Left ventricle myocardium inferior (tissue), 1 donor: ENCODE data around the gene IL24. TPM values are rescaled to one million over a fixed set of nuclear protein-coding genes. Genes with fewer than 3 reads are reported as not detected.

Experiments
- DNase-seq: peaks from one replicate; pipeline ENCODE4 v3.0.0-alpha.2; 2020
- H3K27ac ChIP-seq: fragments of 200-600 bp; replicated peaks from 2 replicates; pipeline ENCODE4 v1.8.0; 2021
- H3K27me3 ChIP-seq: fragments of 200-600 bp; 2 replicates; pipeline ENCODE4 v1.8.0; 2021; ENCODE audit warnings: low read depth
- H3K36me3 ChIP-seq: fragments of 200-600 bp; 2 replicates; pipeline ENCODE4 v1.8.0; 2021
- H3K4me1 ChIP-seq: fragments of 200-600 bp; 2 replicates; pipeline ENCODE4 v1.8.0; 2021
- H3K4me3 ChIP-seq: fragments of 200-600 bp; 2 replicates; pipeline ENCODE4 v1.8.0; 2021; ENCODE audit warnings: mild to moderate bottlenecking, moderate library complexity
- H3K9me3 ChIP-seq: fragments of 200-600 bp; replicated peaks from 2 replicates; pipeline ENCODE4 v1.8.0; 2021
- intact Hi-C: fragments of 100-400 bp; cut with micrococcal nuclease; formaldehyde crosslinking; loops from one replicate; pipeline ENCODE4 v1.11.0; 2022
- total RNA-seq: library from RNA; stranded (reverse); fragmentation: NEBNext Ultra II Directional; extraction: Animal tissue kit (Norgen Biotek cat#: 25700); gene quantifications from one replicate; pipeline ENCODE4 v1.2.1, GENCODE V29; 2021
- TF ChIP-seq, protein P1 (sequence below): fragments of 200-600 bp; IDR thresholded peaks from 2 replicates; pipeline ENCODE4 v1.8.0; 2021; ENCODE audit warnings: antibody characterized with exemption, mild to moderate bottlenecking, borderline replicate concordance
- donor health status: DM: no; HTN: yes; CAD: no; lungs with severe emphysema.

Gene IL24
- total RNA-seq, 1 donor from 2014 or later, result not detected

DNA sequence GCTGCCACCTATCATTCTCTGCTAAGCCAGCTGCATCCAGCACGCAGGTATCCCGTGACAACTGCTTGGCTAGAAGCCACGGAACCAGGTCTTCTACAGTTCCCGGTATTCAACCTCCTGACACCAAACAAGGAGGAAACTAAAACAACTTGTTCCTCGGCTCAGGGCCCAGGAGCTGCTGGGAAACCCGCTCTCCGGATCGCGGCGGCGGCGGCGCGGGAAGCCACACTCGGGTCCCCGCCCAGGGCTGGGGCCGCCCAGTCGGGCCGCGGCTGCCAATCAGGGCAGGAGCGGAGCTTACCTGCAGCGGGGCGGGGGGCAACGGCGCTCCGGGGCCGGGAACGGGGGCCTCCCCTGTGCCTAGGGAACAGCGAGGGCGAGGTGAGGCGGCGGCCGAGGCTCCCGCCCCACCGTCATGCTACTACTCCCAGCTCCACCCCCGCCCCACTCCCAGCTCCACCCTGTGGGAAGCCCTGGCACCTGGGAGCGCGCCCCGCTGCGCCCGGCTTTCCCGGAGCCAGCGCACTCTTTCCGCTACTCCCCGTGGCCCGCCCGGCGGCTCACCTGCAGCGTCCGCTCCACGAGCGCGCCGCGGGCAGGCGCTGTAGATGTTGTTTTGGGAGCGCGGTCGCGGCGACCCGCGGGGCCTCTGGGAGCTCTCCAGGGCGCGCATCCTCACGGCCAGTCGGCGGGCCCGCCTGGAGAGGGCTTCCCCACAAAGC is 12.1 kb downstream of the IL24 start:
- intact Hi-C loops, result no loop called here
- Histone ChIP-seq H3K9me3 (no peaks in the 10 kb centered on the region), H3K27me3 (peaks cover 46% of the 10 kb centered on the region), H3K27ac (peak overlapping the region; percentile 58), H3K4me3 (peak overlapping the region; percentile 70), H3K36me3 (no peaks in the 10 kb centered on the region), H3K4me1 (peaks cover 20% of the 10 kb centered on the region)
- TF ChIP-seq, protein P1, sequence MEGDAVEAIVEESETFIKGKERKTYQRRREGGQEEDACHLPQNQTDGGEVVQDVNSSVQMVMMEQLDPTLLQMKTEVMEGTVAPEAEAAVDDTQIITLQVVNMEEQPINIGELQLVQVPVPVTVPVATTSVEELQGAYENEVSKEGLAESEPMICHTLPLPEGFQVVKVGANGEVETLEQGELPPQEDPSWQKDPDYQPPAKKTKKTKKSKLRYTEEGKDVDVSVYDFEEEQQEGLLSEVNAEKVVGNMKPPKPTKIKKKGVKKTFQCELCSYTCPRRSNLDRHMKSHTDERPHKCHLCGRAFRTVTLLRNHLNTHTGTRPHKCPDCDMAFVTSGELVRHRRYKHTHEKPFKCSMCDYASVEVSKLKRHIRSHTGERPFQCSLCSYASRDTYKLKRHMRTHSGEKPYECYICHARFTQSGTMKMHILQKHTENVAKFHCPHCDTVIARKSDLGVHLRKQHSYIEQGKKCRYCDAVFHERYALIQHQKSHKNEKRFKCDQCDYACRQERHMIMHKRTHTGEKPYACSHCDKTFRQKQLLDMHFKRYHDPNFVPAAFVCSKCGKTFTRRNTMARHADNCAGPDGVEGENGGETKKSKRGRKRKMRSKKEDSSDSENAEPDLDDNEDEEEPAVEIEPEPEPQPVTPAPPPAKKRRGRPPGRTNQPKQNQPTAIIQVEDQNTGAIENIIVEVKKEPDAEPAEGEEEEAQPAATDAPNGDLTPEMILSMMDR, result no peak
- DNase-seq, result peak; percentile 48

DNA sequence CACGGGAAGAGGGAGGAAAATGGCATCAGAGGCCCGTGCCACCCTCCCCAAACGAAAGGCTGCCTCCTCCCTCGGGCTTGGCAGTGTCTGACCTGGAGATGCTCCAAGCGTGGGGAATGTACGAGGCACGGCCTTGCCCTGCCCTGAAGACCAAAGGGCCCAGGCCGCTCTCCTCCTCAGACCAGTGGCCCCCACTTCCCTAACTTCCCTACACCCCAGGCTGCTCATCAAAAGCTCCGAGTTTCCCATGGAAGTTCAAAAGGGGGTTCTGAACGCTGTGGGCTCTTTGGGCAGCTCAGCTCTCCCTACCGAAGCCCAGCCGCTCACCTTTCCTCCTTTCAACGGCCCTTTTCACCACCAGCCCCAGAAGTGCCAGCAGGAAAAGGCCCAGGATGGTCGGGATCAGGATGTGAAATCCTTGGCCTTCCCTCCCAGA is 12.7 kb downstream of the IL24 start:
- Histone ChIP-seq H3K36me3 (no peaks in the 10 kb centered on the region), H3K9me3 (no peaks in the 10 kb centered on the region), H3K4me1 (peaks cover 16% of the 10 kb centered on the region), H3K27me3 (peaks cover 51% of the 10 kb centered on the region), H3K27ac (peak overlapping the region; percentile 58), H3K4me3 (peak overlapping the region; percentile 70)
- intact Hi-C loops, result loop anchor here (10.0 kb wide), 2 partner anchors 175 to 275 kb away; partner anchors contain the start of gene DYRK3
- TF ChIP-seq, protein P1, result no peak
- DNase-seq, result no peak

DNA sequence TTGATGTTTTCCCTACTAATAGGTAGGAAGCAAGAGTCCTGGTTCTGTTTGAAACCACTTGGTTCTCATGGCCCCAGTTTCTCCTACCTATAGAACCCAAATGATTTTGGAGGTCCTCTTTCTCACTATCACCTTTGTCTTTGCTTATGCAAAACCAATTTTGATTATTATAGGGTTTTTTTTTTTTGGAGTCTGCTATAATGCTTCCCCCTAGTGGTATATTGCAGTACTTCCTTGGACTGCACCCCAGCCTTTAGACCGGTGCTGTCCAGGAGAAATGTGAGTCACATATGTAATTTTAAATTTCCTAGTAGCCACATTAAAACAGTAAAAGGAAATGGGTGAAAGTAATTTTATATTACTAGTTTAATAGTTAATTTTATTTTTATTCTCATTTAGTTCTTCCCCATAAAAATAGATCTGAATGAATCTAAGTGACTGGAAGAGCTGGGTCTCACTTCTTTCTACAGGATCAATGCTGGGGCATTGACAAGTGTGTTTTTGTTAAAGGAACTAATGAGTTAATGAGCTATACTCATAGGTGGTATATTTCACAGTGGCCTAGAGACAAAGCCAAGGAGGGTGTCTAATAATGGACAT is 13.9 kb downstream of the IL24 start:
- H3K27me3 ChIP-seq, result peaks cover 63% of the 10 kb centered on the region
- TF ChIP-seq, protein P1, result peak; percentile 94
- no peaks in the 10 kb centered on the region for H3K36me3 ChIP-seq
- DNase-seq, result no peak
- no peak overlapping the region for H3K4me3 ChIP-seq
- no peak overlapping the region for H3K27ac ChIP-seq
- intact Hi-C loops, result loop anchor here (10.0 kb wide), 2 partner anchors 176 to 276 kb away; partner anchors contain the start of gene DYRK3
- no peaks in the 10 kb centered on the region for H3K9me3 ChIP-seq
- H3K4me1 ChIP-seq, result peaks cover 16% of the 10 kb centered on the region

DNA sequence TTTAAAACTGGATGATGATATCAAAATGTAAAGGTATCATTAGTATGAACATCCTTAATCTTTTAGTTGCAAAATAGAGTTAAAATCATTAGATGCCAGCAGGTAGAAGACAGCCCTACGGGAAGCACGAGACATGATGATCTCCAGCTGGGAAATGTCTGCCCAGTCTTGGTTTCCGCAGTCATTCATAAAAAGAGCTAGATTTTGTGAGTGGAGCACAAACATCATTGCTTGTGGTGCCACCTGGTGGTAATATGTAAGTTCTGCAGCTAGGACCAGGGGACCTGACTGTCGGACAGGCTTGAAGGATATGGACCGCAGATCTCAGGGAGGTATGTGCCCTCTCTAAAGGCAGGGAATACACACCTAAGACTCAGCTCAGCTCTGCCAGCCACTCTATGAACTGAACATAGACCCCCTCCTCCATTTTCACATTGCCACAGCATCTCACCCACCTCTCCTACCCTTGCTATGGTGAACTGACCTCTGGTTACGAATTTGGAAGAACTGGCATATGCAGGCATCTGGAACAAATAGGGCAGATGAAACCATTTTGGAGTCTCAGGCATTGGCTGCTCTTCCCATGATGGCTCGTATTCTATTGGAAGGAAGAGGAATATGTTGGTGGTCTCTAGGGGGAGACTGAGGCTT is 15.3 kb downstream of the IL24 start:
- TF ChIP-seq, protein P1, result peak; percentile 88
- peak; percentile 40 for DNase-seq
- H3K4me3 ChIP-seq, result no peak overlapping the region
- no peaks in the 10 kb centered on the region for H3K9me3 ChIP-seq
- intact Hi-C loops, result loop anchor here (10.0 kb wide), 2 partner anchors 178 to 278 kb away; partner anchors contain the start of gene DYRK3
- H3K27ac ChIP-seq, result no peak overlapping the region
- peaks cover 16% of the 10 kb centered on the region for H3K4me1 ChIP-seq
- peaks cover 65% of the 10 kb centered on the region for H3K27me3 ChIP-seq
- no peaks in the 10 kb centered on the region for H3K36me3 ChIP-seq

DNA sequence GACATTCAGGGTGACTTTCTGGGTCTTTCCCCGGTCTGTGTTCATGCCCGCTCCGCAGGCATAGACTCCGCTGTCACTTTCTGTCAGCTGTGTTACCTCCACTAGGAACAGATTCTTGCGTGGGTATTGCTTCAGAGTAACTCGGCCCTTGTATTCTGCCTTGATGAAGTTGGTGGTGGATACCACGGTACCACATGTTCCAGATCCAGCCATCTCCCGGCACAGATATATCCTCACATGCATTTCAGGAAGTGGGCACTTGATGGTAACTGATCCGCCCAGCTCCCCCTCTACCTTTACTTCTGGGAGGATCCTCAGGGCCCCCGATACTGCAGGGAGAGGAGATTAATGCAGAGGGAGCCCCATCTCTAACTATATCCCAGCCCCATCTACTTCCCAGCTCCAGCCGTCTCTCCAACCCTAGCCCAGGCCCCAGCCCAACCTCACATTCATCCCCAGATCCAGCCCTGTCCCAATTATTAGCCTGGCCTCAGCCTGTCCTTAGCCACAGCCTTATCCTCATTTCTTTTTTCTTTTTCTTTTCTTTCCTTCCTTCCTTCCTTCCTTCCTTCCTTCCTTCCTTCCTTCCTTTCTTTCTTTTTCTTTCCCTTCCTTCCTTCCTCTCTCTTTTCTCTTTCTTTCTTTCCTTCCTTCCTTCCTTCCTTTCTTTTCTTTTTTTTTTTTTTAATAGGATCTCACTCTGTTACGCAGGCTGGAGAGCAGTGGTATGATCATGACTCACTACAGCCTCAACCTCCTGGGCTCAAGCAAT is 16.7 kb downstream of the IL24 start:
- no peak for DNase-seq
- Histone ChIP-seq H3K9me3 (no peaks in the 10 kb centered on the region), H3K4me3 (no peak overlapping the region), H3K27ac (no peak overlapping the region), H3K27me3 (peaks cover 52% of the 10 kb centered on the region), H3K36me3 (no peaks in the 10 kb centered on the region), H3K4me1 (peaks cover 13% of the 10 kb centered on the region)
- intact Hi-C loops, result loop anchor here (10.0 kb wide), 2 partner anchors 179 to 279 kb away; partner anchors contain the start of gene DYRK3
- TF ChIP-seq, protein P1, result no peak
